Inflammatory macrophage treated with lipopolysaccharide for 1 hour (primary cell): ENCODE measurements around the gene LIN28A.
"Not testable (repeated sequence)": the region's sequence is repeated elsewhere in the genome, so short reads cannot be mapped to it uniquely, and the experiment has no call there.

ENCODE experiments used
- DNase-seq, 2 donors: peaks; one replicate each; pipeline ENCODE4 v3.0.0-alpha.2; 2020 to 2022

The LIN28A gene, protein sequence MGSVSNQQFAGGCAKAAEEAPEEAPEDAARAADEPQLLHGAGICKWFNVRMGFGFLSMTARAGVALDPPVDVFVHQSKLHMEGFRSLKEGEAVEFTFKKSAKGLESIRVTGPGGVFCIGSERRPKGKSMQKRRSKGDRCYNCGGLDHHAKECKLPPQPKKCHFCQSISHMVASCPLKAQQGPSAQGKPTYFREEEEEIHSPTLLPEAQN

GRCh38 chr1:26410706-26411623 lies at the start of gene LIN28A:
LIN28A (plus strand) TSS chr1:26410817; CDS start chr1:26410892, 75 bp downstream.
- no peak for DNase-seq

- DNase-seq = no peak
Observed at GRCh38 chr1:26361605-26362122, 49.0 kb upstream of the LIN28A start.

DNA sequence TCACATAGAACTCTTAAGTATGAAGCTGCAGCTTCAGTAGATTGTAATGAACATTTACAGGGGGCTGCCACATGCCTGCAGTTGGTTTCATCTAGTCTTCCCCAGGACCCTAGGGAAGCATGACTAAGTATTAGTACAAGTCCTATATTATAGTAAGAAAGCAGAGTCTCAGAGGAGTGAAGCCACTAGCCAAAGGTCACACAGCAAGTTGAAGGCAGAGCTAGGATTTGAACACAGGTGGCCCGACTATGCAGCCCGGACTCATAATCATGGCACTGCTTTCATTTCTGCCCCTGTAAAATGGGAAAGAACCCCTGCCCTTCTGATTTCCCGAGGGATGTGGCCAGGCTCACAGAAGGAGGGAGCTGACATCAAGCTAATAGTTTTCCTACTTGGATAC lies 48.3 kb upstream of the LIN28A start:
- DNase-seq = no peak

- peak; percentile 60 to 88 for DNase-seq
Observed at GRCh38 chr1:26363549-26364448, 46.8 kb upstream of the LIN28A start.

GRCh38 chr1:26364956-26365355 lies 45.7 kb upstream of the LIN28A start:
- no peak for DNase-seq

GRCh38 chr1:26367441-26367840 lies 43.2 kb upstream of the LIN28A start:
- DNase-seq = no peak

DNA sequence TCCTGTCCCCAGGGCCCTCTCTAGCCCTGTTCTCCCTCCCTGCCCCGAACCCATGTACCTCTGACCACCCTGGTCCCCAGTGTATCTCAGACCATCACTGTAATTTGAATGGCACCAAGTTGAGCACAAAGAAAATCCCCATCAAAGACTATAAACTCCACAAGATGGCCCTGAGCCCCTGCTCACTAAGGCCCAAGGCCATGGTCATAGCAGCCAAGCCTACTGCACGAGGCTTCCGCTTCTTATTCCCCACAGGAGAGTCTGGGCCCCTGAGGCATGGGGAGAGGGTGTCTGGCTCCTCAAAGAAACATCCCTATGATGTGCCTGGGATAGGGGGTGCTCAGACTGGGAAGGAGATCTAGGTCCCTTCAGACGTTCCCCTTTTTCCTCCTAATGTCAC lies 42.6 kb upstream of the LIN28A start:
- DNase-seq = no peak

DNA sequence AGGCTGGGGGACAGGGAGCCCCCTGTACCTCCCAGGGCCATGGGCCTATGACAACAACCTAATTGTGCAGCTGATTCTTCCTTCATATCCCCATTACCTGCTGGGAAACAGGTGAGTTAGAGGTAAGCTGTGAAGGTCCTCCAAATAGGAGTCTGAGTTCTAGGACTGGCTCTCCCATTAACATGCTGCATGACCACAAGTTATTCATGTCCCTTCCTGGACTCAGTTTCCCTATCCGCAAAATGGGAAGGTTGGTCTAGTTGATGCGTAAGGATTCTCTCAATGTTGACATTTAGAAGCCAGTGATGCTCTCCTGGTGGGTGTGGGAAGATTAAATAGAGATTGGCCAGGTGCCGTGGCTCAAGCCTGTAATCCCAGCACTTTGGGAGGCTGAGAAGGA lies 42.1 kb upstream of the LIN28A start:
- DNase-seq = no peak

DNA sequence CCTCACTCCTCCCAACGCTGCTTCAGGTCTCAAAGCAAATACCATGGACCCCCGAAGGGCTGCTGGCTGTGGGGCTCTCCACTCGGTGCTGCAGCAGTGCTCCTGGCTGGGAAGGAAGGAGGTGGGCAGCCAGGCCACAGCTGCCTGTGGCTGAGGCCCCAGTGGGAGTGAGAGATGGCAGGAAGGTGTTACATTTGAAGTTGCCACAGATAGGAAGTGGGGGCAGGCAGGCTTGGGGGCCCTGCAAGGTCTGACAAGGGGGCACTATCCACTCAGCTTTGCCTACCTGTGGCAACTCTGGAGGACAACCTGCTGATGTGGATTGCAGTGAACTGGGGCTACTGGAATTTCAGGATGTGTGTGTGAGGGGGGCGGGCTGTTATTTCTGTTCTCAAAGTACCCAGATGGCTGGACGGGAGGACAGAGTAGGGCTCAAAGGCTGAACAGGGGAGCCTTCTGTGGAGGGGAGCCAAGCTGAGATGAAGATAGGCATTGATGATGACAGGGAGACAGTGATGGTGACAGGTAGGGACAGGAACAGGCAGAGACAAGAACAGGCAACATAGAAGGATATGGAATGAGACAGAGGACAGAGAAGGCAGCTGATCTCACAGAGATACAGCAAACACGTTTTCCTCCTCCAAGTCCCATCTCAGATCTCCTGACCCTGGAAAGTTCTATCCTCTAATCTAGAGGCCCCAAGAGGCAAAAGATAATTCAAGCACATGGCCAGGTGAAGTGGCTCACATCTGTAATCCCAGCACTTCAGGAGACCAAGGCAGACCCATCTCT lies 39.8 kb upstream of the LIN28A start:
- DNase-seq = no peak

DNA sequence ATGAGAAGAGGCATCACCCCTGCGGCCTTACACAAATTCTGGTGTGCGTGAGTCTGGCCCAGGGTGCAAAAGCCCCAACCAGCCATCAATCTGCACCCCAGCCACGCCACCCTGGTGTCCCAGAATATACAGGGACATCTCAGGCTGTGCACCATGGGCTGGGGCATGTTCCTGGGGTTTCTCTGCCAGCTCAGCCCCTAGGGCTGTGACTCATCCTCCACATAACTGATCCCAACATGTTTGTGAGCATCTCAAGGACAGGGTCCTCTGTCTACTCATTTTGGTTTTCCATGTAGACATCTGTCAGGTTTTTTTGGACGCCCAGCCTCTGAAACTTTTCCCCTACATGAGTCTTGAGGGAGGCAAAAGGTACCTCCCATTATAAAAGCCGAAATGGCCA lies 38.6 kb upstream of the LIN28A start:
- DNase-seq = no peak

DNA sequence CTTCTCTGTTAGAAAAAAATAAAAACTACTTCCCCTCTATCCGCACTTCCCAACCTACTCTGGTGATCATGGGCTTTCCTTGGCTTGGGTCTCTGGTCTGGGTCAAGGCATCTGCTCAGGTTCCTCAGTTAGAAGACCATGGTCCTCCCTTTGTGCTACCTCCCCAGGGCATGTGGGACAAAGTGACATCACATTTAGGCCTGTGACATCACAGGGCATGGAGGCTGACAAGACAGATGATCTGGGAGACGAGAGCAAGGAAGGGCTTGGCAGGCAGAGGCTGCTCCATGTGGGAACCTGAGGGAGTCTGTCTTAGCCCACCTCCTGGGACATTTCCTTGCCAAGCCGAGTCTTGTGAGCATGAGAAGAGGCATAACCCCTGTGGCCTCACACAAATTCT lies 38.0 kb upstream of the LIN28A start, which contains the start of gene ZNF683:
TSS of gene ZNF683 (minus strand) at position 140 of the 400 bp plus-strand sequence. CDS start 4,179 bp downstream, outside the sequence.
- DNase-seq = not testable (repeated sequence)

DNA sequence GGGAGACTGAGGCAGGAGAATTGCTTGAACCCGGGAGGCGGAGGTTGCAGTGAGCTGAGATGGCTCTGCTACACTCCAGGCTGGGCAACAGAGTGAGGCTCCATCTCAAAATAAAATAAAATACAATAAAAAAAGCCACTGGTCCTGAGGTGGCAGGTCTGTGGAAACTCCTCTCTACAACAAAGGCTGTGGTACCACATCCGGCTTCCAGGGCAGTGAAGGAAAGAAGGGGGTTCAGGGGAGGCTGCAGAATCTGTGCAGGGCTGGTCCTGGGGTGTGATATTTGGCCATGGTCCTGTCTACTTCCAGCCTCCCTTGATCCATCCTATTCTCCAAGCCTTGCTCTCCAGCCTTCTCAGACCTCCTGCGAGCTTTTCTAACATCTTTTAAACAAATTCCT lies 37.3 kb upstream of the LIN28A start:
- no peak for DNase-seq

DNA sequence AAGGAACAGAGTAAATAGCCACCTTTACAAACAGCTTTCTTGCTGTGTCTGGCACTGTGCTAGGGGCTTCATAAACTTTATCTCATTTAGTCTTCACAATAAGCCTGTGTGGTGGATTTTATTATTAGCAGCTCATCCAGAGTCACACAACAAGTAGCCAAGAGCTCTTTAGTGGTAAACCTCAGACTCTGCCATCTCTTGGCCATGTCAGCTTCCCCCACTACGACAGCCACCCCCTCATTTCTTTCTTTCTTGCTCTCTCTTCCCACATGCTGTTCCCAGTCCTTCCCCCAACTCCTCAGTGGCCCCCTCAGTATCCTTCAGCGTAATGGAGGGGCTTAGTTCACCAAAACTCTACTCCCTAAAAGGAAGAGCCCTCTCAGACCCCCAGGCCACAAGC lies 36.8 kb upstream of the LIN28A start:
- no peak for DNase-seq

GRCh38 chr1:26374361-26374760 lies 36.3 kb upstream of the LIN28A start:
- DNase-seq = not testable (repeated sequence)

DNA sequence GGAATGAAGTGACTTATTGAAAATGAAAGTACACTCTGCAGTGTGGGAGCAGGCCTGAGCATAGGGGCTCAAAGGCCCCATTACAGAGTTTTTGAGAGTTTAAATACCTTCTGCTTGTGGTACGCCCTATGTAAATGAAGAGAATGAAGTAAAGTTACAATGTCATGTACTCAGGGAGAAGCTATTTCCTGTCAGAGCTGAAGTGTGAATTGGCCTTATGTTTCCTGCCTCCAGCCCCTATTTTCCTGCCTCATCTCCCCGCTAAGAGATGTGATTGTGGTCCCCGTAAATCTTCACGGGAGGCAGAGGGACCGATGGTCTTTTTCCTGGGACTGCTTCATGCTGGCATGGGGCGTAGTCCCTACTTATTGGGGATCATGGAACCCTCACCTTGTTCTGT lies 35.5 kb upstream of the LIN28A start:
- DNase-seq = no peak

DNA sequence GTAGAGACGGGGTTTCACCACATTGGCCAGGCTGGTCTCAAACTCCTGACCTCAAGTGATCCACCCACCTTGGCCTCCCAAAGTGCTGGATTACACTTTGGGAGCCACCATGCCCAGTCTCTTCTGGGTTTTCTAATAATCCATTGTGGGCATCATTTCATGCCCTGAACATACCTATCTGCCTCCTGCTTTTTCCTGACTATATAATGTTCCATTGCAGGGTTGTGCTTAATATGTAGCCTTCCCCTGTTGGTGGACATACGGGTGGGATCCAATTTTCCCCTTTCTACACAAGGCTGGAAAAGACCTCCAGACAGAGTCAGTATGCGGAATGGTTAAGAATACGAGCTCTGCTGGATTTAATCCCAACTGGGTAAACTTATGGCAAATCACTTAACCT lies 34.6 kb upstream of the LIN28A start:
- DNase-seq = no peak

DNA sequence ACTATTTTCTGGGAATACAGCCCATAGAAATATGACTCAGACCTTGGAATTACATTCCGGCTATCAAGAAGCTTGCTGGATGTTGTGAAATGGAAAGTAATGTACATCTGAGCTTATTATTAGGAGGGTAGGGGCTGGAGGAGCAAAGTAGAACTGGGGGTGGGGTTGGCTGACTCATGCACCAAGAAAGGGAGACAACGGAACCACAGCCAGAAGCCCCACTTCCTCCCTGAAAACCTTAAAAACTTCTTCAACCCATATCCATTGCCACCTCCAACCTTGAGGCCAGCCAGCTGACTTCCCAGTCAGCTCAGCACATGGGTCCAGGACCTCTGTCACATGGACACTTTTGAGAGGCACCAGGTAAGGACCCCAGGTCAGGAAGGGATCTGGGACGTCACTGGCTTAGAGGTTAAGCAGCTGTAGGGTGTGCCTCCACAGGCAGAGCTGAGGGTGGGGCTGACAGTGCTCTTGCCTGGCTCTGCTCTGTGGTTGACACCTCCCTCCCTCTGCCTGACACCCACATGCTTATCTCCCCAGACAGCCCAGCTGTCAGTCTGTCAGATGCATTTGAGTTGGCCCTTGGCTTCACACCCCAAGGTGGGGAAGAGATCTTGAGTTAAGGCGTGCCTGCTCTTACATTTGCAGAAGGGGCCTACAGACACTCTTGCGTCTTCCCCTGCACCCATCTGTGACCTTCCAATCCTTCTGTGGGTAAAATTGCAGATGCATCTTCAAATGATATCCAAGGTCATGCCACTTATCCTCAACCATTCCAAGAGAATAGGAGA lies 32.3 kb upstream of the LIN28A start:
- peak; percentile 53 to 55 for DNase-seq

- DNase-seq = no peak
Observed at GRCh38 chr1:26378879-26379251, 31.8 kb upstream of the LIN28A start.

DNA sequence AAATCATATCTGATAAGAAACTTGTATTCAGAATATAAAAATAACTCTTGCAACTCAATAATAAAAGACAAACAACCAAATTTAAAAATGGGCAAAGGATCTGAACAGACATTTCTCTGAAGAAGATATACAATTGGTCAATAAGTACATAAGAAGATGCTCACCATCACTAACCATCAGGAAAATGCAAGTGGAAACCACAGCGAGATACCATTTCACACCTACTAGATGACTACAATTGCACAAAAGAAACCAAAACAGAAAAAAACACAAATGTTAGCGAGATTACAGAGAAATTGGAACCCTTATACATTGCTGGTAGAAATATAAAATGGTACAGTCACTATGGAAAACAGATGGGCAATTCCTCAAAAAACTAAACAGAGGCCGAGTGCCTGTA lies 26.5 kb upstream of the LIN28A start:
- no peak for DNase-seq

GRCh38 chr1:26385063-26385462 lies 25.6 kb upstream of the LIN28A start:
- DNase-seq = not testable (repeated sequence)

GRCh38 chr1:26387447-26387846 lies 23.2 kb upstream of the LIN28A start:
- no peak for DNase-seq
